AG09319 (cell line): ENCODE measurements around the gene PAOX.
A peak's percentile ranks its signal among the peaks of the same experiment; 100 is the strongest.

Experiments used
- DNase-seq: peaks from one replicate; pipeline ENCODE4 v3.0.0-alpha.2; 2010; ENCODE audit warnings: low read depth; ENCODE audit errors: extremely low read depth
- CTCF ChIP-seq: IDR thresholded peaks from 2 replicates; pipeline ENCODE4 v1.5.1; 2011; ENCODE audit warnings: low read depth, mild to moderate bottlenecking, inconsistent platforms, low read length, moderate library complexity

Gene PAOX

GRCh38 chr10:133391249-133391635 lies 12.2 kb downstream of the PAOX start:
- TF ChIP-seq CTCF, result no peak
- DNase-seq, result no peak

GRCh38 chr10:133391761-133392518 lies 12.9 kb downstream of the PAOX start:
- no peak for TF ChIP-seq CTCF
- no peak for DNase-seq

- TF ChIP-seq CTCF, result no peak
- no peak for DNase-seq
Measured at GRCh38 chr10:133393401-133394063, 14.5 kb downstream of the PAOX start.

DNA sequence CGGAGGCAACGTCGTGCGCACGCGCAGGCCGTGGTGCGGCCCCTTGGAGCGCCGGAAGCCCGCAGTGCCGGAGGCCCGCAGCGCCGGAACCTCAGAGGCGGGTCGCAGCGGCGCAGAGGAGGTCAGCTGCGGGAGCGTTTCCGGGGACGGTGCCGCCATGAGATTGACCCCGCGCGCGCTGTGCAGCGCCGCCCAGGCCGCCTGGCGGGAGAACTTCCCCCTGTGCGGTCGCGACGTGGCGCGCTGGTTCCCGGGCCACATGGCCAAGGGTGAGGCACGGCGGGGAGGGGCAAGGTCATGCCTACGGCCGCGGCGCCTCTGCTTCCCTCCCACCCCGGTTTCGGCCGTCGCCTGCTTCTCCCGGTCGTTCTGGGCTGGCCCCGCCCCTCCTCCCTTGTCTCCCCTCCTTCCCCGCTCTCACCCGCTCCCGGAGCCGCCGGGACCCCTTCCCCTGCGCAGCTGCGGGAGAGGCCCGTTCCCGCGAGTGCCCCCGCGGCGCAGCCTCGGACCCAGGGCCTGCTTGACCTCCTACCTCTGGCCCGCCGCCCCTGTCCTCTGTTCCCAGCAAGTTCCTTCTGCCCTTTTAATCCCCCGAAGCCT lies 15.1 kb downstream of the PAOX start, which contains the start of gene MTG1:
MTG1 (plus strand) TSS at position 94 of the 600 bp plus-strand sequence; CDS start at position 158, 64 bp downstream.
- peak; percentile 73 for DNase-seq
- TF ChIP-seq CTCF, result no peak; the same call in 1 of the 2 replicates

GRCh38 chr10:133394801-133395221 lies 15.7 kb downstream of the PAOX start:
- TF ChIP-seq CTCF, result no peak
- DNase-seq, result no peak

DNA sequence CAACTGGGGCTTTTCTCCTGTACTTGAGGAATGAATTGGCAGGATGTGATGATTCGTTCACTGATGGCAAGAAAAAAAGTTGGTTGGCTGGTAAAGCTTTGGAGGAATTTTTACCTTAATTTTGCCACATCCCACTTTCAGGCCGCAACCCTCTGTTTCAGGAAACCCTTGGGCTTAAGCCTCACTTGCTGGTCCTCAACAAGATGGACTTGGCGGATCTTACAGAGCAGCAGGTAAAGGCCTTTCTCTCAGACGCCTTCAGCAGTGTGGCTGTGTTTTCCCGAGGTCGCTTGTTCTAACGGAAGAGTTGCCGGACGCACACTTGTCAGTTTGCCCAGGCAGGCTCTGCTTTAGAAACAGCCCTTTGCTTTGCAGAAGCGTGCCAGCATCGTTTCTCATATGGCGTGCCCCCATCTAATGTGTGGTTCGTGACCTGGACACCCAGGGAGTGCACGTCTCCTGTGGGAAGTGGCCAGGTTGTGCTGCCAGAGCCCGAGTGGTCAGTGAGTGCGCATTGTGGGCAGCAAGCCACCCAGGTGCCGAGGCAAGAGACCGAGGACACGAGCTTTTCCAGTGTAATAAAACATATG lies 17.1 kb downstream of the PAOX start:
- no peak for DNase-seq
- TF ChIP-seq CTCF, result no peak
